HG02840 (cell line): ENCODE data around the gene RNU6-9.

Experiments used
- ATAC-seq: cut with Tn5 transposase; IDR thresholded peaks from one replicate; pipeline ENCODE4 v1.9.1; 2021; ENCODE audit warnings: mild to moderate bottlenecking, moderate library complexity, moderate number of reproducible peaks; ENCODE audit not compliant: unreplicated experiment, low FRiP score

RNU6-9 gene

GRCh38 chr19:916645-917322 lies 23.5 kb downstream of the RNU6-9 start:
- ATAC-seq = no peak

GRCh38 chr19:917323-918151 lies 24.3 kb downstream of the RNU6-9 start, which contains the start of gene KISS1R:
KISS1R (plus strand) TSS chr19:917333; CDS start chr19:917503, 170 bp downstream.
- no peak for ATAC-seq

- ATAC-seq = no peak
These were observed 24.8 kb downstream of the RNU6-9 start for GRCh38 chr19:918152-918437.

- no peak for ATAC-seq
These were observed 25.4 kb downstream of the RNU6-9 start for GRCh38 chr19:918481-919198.

- no peak for ATAC-seq
These were observed 26.1 kb downstream of the RNU6-9 start for GRCh38 chr19:919199-920050.

GRCh38 chr19:920051-920864 lies 27.0 kb downstream of the RNU6-9 start:
- ATAC-seq = no peak

GRCh38 chr19:924553-925086 lies 31.3 kb downstream of the RNU6-9 start:
- ATAC-seq = peak; percentile 1

- peak; percentile 35 for ATAC-seq
These were observed 31.8 kb downstream of the RNU6-9 start for GRCh38 chr19:925087-925525.

GRCh38 chr19:925526-926322 lies 32.4 kb downstream of the RNU6-9 start, which contains the start of gene ARID3A:
ARID3A (plus strand) TSS chr19:926035; CDS start chr19:929529, 3,494 bp downstream.
- peak; percentile 55 for ATAC-seq

GRCh38 chr19:926323-926588 lies 33.0 kb downstream of the RNU6-9 start:
- no peak for ATAC-seq

GRCh38 chr19:926589-927350 lies 33.5 kb downstream of the RNU6-9 start:
- no peak for ATAC-seq

- no peak for ATAC-seq
These were observed 34.1 kb downstream of the RNU6-9 start for GRCh38 chr19:927351-927779.

GRCh38 chr19:927780-928401 lies 34.6 kb downstream of the RNU6-9 start:
- no peak for ATAC-seq

- no peak for ATAC-seq
These were observed 35.4 kb downstream of the RNU6-9 start for GRCh38 chr19:928471-929202.

- ATAC-seq = no peak
These were observed 36.1 kb downstream of the RNU6-9 start for GRCh38 chr19:929203-929890.

- ATAC-seq = no peak
These were observed 36.6 kb downstream of the RNU6-9 start for GRCh38 chr19:929891-930258.
